ENCODE data around the gene INSR.

DNA sequence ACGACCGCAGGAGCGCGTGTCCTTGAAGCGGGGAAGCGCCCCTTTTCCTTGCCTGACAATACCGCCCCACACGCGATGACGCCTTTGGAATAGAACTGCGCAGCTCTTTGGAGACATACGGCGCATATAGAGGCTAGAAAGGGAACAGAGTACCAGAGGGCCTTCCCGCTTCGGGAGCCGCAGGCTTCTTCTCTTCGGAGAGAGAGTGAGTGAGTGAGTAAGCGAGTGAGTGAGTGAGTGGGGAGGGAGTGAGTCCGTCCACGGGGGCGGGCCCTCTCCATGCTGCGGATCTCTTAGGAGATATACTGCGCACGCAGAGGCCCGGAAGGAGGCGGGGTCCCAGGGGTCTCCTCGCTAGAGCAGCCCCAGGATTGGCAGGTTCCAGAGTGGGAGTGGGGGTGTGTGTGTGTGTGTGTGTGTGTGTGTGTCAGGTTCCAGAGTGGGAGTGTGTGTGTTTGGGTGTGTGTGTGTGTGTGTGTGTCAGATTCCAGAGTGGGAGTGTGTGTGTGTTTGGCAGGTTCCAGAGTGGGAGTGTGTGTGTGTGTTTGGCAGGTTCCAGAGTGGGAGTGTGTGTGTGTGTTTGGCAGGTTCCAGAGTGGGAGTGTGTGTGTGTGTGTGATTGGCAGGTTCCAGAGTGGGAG is 97.0 kb downstream of the INSR start:
- TF ChIP-seq, protein P1, sequence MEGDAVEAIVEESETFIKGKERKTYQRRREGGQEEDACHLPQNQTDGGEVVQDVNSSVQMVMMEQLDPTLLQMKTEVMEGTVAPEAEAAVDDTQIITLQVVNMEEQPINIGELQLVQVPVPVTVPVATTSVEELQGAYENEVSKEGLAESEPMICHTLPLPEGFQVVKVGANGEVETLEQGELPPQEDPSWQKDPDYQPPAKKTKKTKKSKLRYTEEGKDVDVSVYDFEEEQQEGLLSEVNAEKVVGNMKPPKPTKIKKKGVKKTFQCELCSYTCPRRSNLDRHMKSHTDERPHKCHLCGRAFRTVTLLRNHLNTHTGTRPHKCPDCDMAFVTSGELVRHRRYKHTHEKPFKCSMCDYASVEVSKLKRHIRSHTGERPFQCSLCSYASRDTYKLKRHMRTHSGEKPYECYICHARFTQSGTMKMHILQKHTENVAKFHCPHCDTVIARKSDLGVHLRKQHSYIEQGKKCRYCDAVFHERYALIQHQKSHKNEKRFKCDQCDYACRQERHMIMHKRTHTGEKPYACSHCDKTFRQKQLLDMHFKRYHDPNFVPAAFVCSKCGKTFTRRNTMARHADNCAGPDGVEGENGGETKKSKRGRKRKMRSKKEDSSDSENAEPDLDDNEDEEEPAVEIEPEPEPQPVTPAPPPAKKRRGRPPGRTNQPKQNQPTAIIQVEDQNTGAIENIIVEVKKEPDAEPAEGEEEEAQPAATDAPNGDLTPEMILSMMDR (IDR thresholded peaks at IDR 0.05): no peak
- no peak for TF ChIP-seq POLR2A (IDR thresholded peaks at IDR 0.05)
- peak; percentile 45 to 63 (median 50) for TF ChIP-seq POLR2AphosphoS5 (IDR thresholded peaks at IDR 0.05)
- TF ChIP-seq EP300 (IDR thresholded peaks at IDR 0.05): no peak
